Stromal cell of bone marrow (primary cell): ENCODE measurements around the gene TOP2A.

Experiments
- DNase-seq: peaks from one replicate; pipeline ENCODE4 v3.0.0-alpha.2; 2012; ENCODE audit warnings: low read depth

TOP2A gene

DNA sequence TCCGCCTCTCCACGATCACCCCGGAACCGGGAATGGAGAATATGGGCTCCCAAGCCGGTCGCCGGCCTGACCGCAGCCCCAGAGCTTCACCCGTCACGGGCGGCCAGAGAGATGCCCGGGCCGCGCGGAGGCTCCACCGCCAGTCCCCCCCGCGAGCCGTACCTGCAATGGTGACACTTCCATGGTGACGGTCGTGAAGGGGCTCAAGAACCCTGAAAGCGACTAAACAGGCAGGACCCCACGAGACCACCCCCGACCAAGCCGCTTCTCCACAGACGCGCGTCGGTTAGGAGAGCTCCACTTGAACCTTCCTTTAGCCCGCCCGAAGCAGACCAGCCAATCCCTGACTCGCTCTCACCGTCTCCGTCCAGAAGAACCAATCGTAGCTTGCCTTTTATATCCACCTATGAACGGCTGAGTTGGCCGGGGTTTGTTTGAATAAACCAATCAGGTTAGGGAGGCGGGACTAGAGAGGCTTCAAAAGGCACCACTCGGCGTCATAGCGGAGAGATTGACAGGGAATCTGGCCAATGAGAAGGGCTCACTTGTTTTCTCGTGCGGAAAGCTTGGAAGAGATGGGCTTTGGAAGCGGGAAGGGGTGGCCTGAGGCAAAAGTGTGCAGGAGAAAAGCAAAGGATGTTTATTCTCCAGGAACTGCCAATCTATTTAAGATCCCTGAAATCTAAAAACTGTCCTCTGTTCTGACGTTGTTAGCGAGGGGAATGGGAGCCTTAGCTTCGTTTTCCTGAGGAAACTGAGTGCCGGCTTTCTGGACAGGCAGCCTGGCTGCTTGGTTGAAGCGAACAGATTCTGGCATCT is at the start of gene TOP2A:
Gene TOP2A, minus strand, starts transcription at position 288 of the 819 bp plus-strand sequence. Its CDS starts 105 bp downstream, at position 183.
- DNase-seq, result peak; percentile 100

GRCh38 chr17:40467281-40467867 is 49.7 kb upstream of the TOP2A start:
- DNase-seq, result no peak

- no peak for DNase-seq
These were observed 48.7 kb upstream of the TOP2A start for GRCh38 chr17:40466298-40466971.

- no peak for DNase-seq
These were observed 46.7 kb upstream of the TOP2A start for GRCh38 chr17:40464392-40464855.

GRCh38 chr17:40463122-40463550 is 45.4 kb upstream of the TOP2A start:
- no peak for DNase-seq

- no peak for DNase-seq
These were observed 44.8 kb upstream of the TOP2A start for GRCh38 chr17:40462343-40463121.

GRCh38 chr17:40461732-40462342 is 44.1 kb upstream of the TOP2A start:
- no peak for DNase-seq

GRCh38 chr17:40460968-40461731 is 43.5 kb upstream of the TOP2A start:
- DNase-seq, result no peak

DNA sequence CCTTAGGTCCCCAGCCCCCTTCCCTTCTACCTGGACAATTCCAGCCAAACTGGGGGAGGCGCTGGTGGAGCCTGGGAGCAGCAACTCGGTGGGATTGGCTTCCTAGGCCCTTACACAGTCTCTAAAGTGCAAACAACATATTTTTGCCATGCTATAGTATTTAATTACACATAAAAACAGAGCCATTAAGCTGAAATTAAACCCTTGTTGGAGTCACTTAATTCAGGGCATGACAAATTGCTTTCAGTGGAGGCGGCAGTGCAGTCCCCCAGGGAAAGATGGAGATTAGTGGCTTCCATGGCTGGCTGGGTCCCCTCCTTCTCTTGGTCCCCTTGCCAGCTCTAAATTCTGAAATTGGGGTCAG is 42.9 kb upstream of the TOP2A start:
- DNase-seq, result no peak

GRCh38 chr17:40459636-40460603 is 42.2 kb upstream of the TOP2A start:
- no peak for DNase-seq

DNA sequence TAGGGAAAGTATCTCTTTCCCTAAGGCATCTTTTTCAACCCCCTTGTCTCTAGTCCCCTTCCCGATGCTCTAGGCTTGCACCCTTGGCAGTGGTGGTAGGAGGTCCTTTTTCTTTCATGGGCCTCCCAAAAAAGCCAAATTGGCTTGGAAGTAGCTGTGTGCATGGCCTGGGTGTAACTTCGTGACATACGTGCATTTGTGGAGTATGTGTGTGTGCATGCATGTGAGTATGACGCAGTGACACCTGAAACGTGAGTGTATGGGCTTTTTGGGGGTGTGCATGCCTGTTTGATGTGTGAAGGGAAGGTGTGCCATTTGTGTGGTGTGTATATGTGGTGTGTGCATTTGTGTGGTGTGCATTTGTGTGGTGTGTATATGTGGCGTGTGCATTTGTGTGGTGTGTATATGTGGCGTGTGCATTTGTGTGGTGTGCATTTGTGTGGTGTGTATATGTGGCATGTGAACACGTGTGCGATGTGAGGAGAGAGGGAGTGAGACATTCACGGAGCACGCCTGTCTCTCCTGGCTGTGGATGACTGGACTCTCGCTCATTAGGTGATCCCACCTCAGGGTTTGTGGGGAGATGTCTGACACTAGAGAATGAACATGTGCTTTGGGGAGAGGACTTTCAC is 41.3 kb upstream of the TOP2A start:
- no peak for DNase-seq

DNA sequence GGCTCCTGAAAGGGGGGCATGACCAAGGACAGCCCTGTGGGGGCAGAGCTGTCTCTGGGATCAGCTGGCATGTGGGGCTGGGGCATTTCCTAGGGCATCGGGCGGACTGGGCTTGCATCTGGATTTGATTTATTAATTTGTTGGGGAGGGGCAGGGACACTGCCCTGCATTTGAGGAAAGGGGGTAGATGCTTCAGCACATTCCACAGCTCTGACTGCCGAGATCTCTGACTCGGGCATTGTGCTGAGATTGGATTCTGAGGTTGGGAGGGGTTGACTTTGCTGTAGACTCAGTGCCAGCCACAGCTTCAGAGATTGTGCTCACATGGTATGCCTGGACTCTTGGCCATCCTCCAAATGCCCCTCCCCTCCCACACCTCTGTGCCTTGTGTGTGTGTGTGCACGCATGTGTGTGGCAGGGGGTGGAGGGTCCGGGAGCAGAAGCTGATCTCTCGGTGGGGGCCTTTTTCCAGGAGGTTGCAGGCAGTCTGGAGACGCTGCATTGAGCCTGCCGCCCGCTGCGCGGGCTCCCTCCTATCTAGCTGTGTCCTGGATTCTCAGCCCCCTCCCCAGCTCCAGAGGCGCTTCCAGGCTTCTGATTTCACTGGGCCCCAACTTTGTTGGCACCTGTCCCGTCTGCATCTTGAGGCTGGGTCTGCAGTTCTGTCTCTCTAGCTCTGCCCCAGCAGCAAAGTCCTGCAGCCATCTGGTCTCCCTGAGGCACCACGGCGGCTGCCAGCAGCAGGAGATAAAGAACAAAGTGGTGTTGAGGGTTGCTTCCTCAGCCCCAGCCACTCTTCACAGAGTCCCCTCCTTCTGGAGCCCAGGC is 40.5 kb upstream of the TOP2A start:
- peak; percentile 74 for DNase-seq

DNA sequence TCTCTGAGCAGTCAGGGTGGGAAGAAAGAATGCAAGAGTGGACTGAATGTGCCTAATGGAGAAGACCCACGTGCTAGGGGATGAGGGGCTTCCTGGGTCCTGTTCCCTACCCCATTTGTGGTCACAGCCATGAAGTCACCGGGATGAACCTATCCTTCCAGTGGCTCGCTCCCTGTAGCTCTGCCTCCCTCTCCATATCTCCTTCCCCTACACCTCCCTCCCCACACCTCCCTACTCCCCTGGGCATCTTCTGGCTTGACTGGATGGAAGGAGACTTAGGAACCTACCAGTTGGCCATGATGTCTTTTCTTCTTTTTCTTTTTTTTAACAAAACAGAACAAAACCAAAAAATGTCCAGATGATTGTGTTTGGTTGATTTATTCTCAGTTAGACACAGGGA is 39.7 kb upstream of the TOP2A start:
- DNase-seq, result no peak

DNA sequence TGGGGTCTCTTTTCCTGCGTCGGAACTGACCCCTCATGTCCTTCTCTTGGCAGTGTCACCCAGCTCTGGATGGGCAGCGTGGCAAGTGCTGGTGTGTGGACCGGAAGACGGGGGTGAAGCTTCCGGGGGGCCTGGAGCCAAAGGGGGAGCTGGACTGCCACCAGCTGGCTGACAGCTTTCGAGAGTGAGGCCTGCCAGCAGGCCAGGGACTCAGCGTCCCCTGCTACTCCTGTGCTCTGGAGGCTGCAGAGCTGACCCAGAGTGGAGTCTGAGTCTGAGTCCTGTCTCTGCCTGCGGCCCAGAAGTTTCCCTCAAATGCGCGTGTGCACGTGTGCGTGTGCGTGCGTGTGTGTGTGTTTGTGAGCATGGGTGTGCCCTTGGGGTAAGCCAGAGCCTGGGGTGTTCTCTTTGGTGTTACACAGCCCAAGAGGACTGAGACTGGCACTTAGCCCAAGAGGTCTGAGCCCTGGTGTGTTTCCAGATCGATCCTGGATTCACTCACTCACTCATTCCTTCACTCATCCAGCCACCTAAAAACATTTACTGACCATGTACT is 38.8 kb upstream of the TOP2A start:
- no peak for DNase-seq

GRCh38 chr17:40454613-40454995 is 36.9 kb upstream of the TOP2A start:
- DNase-seq, result no peak

DNA sequence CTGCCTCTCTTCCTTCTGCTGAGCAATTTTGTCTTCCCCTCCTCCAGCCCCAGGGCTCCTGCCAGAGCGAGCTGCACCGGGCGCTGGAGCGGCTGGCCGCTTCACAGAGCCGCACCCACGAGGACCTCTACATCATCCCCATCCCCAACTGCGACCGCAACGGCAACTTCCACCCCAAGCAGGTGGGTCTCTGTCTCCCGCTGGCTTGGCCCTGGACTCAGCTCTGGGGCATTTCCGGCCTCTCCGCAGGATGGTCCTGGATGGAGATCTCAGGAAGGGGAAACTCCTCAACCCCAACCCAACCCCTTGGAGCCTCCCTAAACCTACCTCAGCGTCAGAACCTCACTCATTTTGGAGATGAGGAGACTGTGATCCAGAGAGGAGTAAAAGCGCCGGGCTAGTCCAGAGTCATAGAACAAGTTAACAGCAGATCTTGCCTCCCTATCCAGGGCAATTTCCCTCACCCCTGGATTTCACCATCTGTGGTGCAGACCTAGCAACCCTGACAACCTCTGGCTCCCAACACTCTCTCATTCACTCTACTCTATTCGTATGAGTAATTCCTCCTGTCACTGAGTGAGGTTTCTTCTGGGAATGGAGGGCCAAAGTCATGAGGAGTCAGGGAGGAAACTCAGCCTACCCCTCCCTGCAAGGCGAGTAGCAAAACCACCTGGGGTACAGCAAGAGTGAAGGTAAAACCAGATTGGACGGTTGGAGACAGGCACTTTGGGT is 36.4 kb upstream of the TOP2A start:
- DNase-seq, result no peak

DNA sequence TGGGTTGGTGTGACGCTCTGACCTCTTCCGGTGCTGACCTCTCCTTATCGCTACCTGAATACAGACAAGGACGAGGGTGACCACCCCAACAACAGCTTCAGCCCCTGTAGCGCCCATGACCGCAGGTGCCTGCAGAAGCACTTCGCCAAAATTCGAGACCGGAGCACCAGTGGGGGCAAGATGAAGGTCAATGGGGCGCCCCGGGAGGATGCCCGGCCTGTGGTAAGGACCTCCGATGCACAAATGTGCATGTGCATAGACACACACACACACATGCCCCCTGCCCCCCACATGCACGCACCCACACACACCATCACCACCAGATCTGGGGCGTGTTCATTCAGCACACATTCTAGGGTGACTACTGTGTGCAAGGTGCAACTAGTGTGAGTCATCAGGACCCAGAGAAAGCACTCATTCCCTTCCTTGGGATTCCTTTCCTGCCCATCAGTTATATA is 35.3 kb upstream of the TOP2A start:
- DNase-seq, result no peak
